Keratinocyte (primary cell): ENCODE data around the gene EDA. TPM values are rescaled to one million over a fixed set of nuclear protein-coding genes. Genes with fewer than 3 reads are reported as not detected.

Source experiments
- DNase-seq: peaks from one replicate; pipeline ENCODE4 v3.0.0-alpha.2; 2011; ENCODE audit warnings: low read depth, missing footprints, low spot score
- FAIRE-seq: peaks from 2 replicates; lab custom pipeline; 2011; peaks lifted over from hg19 to GRCh38; lab: Jason Lieb, UNC
- H2AFZ ChIP-seq: 2 replicates; pipeline ENCODE4 v1.6.0; 2012; ENCODE audit warnings: low read length, control low read depth, inconsistent platforms; ENCODE audit not compliant: control insufficient read depth
- H3K27ac ChIP-seq: 2 replicates; pipeline ENCODE4 v1.5.1; 2011; ENCODE audit warnings: low read length; ENCODE audit not compliant: control insufficient read depth, insufficient read depth
- H3K27me3 ChIP-seq: 3 replicates; pipeline ENCODE4 v1.6.0; 2011; ENCODE audit warnings: low read length; ENCODE audit not compliant: control insufficient read depth, insufficient read depth; ENCODE audit errors: extremely low read depth
- H3K36me3 ChIP-seq, 2 experiments: 2 replicates in 1 of 2; 3 replicates in 1 of 2; pipeline ENCODE4 v1.5.1; 2011; ENCODE audit warnings: low read length in 2 of 2, mild to moderate bottlenecking in 1 of 2; ENCODE audit not compliant: control insufficient read depth in 2 of 2, insufficient read depth in 2 of 2; ENCODE audit errors: extremely low read depth in 1 of 2
- H3K4me1 ChIP-seq: 3 replicates; pipeline ENCODE4 v1.5.1; 2011; ENCODE audit warnings: low read length; ENCODE audit not compliant: control insufficient read depth, insufficient read depth; ENCODE audit errors: extremely low read depth
- H3K4me2 ChIP-seq: 3 replicates; pipeline ENCODE4 v1.6.0; 2011; ENCODE audit warnings: low read depth, low read length; ENCODE audit not compliant: control insufficient read depth, insufficient read depth; ENCODE audit errors: extremely low read depth
- H3K4me3 ChIP-seq, 3 experiments: fragments of 200-600 bp in 1 of 3; sonication (generic) in 1 of 3; 2 replicates in 2 of 3; 3 replicates in 1 of 3; pipeline ENCODE4 v1.5.1; 2011 to 2016; ENCODE audit warnings: low read length in 3 of 3, mild to moderate bottlenecking in 3 of 3, control low read depth in 2 of 3, inconsistent platforms in 1 of 3, low read depth in 1 of 3, mixed read lengths in 1 of 3, mixed run types in 1 of 3, moderate library complexity in 1 of 3; ENCODE audit not compliant: control insufficient read depth in 2 of 3, insufficient read depth in 2 of 3; ENCODE audit errors: extremely low read depth in 1 of 3
- H3K79me2 ChIP-seq: 2 replicates; pipeline ENCODE4 v1.6.0; 2012; ENCODE audit warnings: low read length; ENCODE audit not compliant: control insufficient read depth, insufficient read depth
- H3K9ac ChIP-seq: 3 replicates; pipeline ENCODE4 v1.6.0; 2011; ENCODE audit warnings: low read length; ENCODE audit not compliant: control insufficient read depth, insufficient read depth; ENCODE audit errors: extremely low read depth
- H3K9me1 ChIP-seq: 3 replicates; pipeline ENCODE4 v1.6.0; 2011; ENCODE audit warnings: low read length; ENCODE audit not compliant: control insufficient read depth, insufficient read depth; ENCODE audit errors: extremely low read depth
- H3K9me3 ChIP-seq: 2 replicates; pipeline ENCODE4 v1.5.1; 2012; ENCODE audit warnings: low read depth, low read length; ENCODE audit not compliant: control insufficient read depth
- H4K20me1 ChIP-seq: 3 replicates; pipeline ENCODE4 v1.6.0; 2011; ENCODE audit warnings: low read length; ENCODE audit not compliant: control insufficient read depth, insufficient read depth; ENCODE audit errors: extremely low read depth
- EZH2 ChIP-seq: IDR thresholded peaks from one replicate; pipeline ENCODE4 v1.6.1; 2012; ENCODE audit warnings: inconsistent platforms, mild to moderate bottlenecking, low read length, moderate library complexity
- dilution Hi-C: fragments of 300-500 bp; cut with MboI; formaldehyde crosslinking; loops from one replicate; pipeline ENCODE4 v1.7.0; 2020; ENCODE audit warnings: low sequenced_read_pairs; ENCODE audit not compliant: extremely low pct_ligation_motif_present
- polyA plus RNA-seq, 5 experiments: library from polyadenylated mRNA; depleted of rRNA in 3 of 5; stranded (reverse) in 3 of 5; stranded (forward) in 1 of 5; unstranded in 1 of 5; fragments of >200 nt; gene quantifications; 1 replicate in 1 of 5; 2 replicates in 3 of 5; 3 replicates in 1 of 5; pipeline versions ENCODE4 v1.2.1 to v1.2.3, GENCODE V29; 2011 to 2012; ENCODE audit warnings: missing spikeins in 2 of 5, low read depth in 1 of 5, low replicate concordance in 1 of 5
- TF ChIP-seq, protein P1 (sequence below), 3 experiments: IDR thresholded peaks in 1 of 3; conservative IDR thresholded peaks in 1 of 3; optimal IDR thresholded peaks in 1 of 3; 2 replicates in 2 of 3; 3 replicates in 1 of 3; pipeline versions ENCODE3 to v1.5.1; 2011; ENCODE audit warnings: low read length in 3 of 3, mild to moderate bottlenecking in 3 of 3, moderate library complexity in 2 of 3, control low read depth in 1 of 3, inconsistent platforms in 1 of 3; ENCODE audit not compliant: insufficient read depth in 2 of 3; ENCODE audit errors: extremely low read depth in 1 of 3

Gene EDA
- polyA plus RNA-seq, 1 donor (not counting 4 experiments of a cell fraction or from before 2014, with no cell fraction given), result 0.75 TPM

- no peaks in the 10 kb centered on the region for H3K36me3 ChIP-seq
- no peaks in the 10 kb centered on the region for H4K20me1 ChIP-seq
- FAIRE-seq (no peak), DNase-seq (no peak)
- no peaks in the 10 kb centered on the region for H3K27me3 ChIP-seq
- no peaks in the 10 kb centered on the region for H3K9me3 ChIP-seq
- no peak overlapping the region for H3K9ac ChIP-seq
- no peak overlapping the region for H3K27ac ChIP-seq
- no peaks in the 10 kb centered on the region for H3K79me2 ChIP-seq
- no peaks in the 10 kb centered on the region for H3K9me1 ChIP-seq
- no peaks in the 10 kb centered on the region for H3K4me1 ChIP-seq
- dilution Hi-C loops, result no loop called here
- no peak for TF ChIP-seq EZH2
- TF ChIP-seq, protein P1, sequence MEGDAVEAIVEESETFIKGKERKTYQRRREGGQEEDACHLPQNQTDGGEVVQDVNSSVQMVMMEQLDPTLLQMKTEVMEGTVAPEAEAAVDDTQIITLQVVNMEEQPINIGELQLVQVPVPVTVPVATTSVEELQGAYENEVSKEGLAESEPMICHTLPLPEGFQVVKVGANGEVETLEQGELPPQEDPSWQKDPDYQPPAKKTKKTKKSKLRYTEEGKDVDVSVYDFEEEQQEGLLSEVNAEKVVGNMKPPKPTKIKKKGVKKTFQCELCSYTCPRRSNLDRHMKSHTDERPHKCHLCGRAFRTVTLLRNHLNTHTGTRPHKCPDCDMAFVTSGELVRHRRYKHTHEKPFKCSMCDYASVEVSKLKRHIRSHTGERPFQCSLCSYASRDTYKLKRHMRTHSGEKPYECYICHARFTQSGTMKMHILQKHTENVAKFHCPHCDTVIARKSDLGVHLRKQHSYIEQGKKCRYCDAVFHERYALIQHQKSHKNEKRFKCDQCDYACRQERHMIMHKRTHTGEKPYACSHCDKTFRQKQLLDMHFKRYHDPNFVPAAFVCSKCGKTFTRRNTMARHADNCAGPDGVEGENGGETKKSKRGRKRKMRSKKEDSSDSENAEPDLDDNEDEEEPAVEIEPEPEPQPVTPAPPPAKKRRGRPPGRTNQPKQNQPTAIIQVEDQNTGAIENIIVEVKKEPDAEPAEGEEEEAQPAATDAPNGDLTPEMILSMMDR (optimal IDR thresholded peaks at IDR 0.05 in 1 of 3, IDR thresholded peaks at IDR 0.05 in 1 of 3, conservative IDR thresholded peaks at IDR 0.05 in 1 of 3; ENCODE audit: extremely low read depth in 1 of 3, insufficient read depth in 2 of 3, low read length in 3 of 3), result no peak
- H2AFZ ChIP-seq, result no peak overlapping the region
- no peak overlapping the region for H3K4me2 ChIP-seq
- H3K4me3 ChIP-seq, result no peak overlapping the region
Observed at GRCh38 chrX:69959712-69960111, 343.8 kb downstream of the EDA start.

DNA sequence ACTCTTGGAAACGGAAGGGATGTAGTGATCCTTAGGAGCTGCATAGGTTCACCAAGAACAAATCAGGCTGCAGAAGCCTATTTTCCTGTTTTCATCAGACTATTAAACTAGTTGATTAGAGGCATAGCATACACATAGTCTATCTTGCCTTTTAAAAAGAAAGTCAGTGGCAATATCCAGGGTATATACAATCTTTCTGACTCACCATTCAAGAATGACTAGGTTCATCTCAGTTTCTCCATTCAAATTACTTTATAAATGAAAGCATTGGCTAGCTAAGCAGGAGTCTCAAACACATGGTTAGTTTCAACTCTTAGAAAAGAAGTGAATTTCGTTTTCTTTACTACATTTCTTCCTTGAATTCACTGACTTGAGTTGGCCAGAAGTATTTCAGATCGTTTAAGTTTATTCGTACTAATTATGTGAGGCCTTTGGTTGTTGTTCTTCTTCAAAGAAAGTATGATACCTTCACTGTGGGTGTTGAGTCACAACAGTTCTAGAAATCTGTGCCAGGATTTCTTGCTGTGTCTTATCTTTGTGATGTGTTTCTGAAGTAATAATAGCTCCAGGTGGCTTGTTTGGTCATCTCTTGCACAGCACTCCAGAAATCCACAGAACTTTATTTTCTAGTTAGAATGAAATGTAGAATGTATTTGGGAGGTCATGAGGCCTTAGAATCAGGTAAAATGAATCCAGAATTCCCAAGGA, 345.6 kb downstream of the EDA start:
- H2AFZ ChIP-seq, result no peak overlapping the region
- no peaks in the 10 kb centered on the region for H3K36me3 ChIP-seq
- no peaks in the 10 kb centered on the region for H3K79me2 ChIP-seq
- no peaks in the 10 kb centered on the region for H3K27me3 ChIP-seq
- no peaks in the 10 kb centered on the region for H3K9me3 ChIP-seq
- DNase-seq, result no peak
- H3K4me1 ChIP-seq, result no peaks in the 10 kb centered on the region
- FAIRE-seq, result no peak
- no peaks in the 10 kb centered on the region for H4K20me1 ChIP-seq
- H3K4me2 ChIP-seq, result no peak overlapping the region
- H3K4me3 ChIP-seq, result no peak overlapping the region
- H3K27ac ChIP-seq, result no peak overlapping the region
- dilution Hi-C loops, result no loop called here
- no peak overlapping the region for H3K9ac ChIP-seq
- TF ChIP-seq, protein P1 (optimal IDR thresholded peaks at IDR 0.05 in 1 of 3, IDR thresholded peaks at IDR 0.05 in 1 of 3, conservative IDR thresholded peaks at IDR 0.05 in 1 of 3; ENCODE audit: extremely low read depth in 1 of 3, insufficient read depth in 2 of 3, low read length in 3 of 3), result no peak
- TF ChIP-seq EZH2, result no peak
- no peaks in the 10 kb centered on the region for H3K9me1 ChIP-seq
